A673 (cell line): ENCODE results near the gene MOCS1. TPM values are rescaled to one million over a fixed set of nuclear protein-coding genes. Genes with fewer than 3 reads are reported as not detected.

Experiments
- BruUV-seq: library from RNA; stranded (reverse); fragments of 400-500 nt; replicated peaks from 2 replicates; lab custom pipeline; 2021; lab: Mats Ljungman, UMichigan
- CTCF ChIA-PET: fragments of 300-600 bp; sonication (Branson Sonifier 250); formaldehyde crosslinking; loops from one replicate; lab custom pipeline; 2022; ENCODE audit warnings: antibody characterized with exemption; lab: Charles Lee
- POLR2A ChIA-PET: fragments of 300-600 bp; sonication (Branson Sonifier 250); formaldehyde crosslinking; loops from one replicate; lab custom pipeline; 2022; ENCODE audit warnings: antibody characterized with exemption; ENCODE audit not compliant: low non-redundant PET; lab: Charles Lee
- DNase-seq: peaks from one replicate; pipeline ENCODE4 v3.0.0-alpha.2; 2015; ENCODE audit warnings: low spot score
- H3K27ac ChIP-seq: fragments of 200-600 bp; sonication (generic); 2 replicates; pipeline ENCODE4 v1.5.1; 2016; ENCODE audit warnings: mixed run types, low read depth, mild to moderate bottlenecking, mixed read lengths, antibody characterized with exemption, low read length; ENCODE audit not compliant: poor library complexity, severe bottlenecking
- H3K27me3 ChIP-seq: fragments of 200-600 bp; sonication (generic); replicated peaks from 2 replicates; pipeline ENCODE4 v1.6.1; 2017; ENCODE audit warnings: mixed run types, low read depth, mild to moderate bottlenecking, mixed read lengths, antibody characterized with exemption, low read length; ENCODE audit not compliant: insufficient read depth, poor library complexity
- H3K36me3 ChIP-seq: fragments of 200-600 bp; sonication (generic); 2 replicates; pipeline ENCODE4 v1.6.1; 2016; ENCODE audit warnings: mixed run types, mild to moderate bottlenecking, mixed read lengths, antibody characterized with exemption, low read length; ENCODE audit not compliant: insufficient read depth, poor library complexity, severe bottlenecking
- H3K4me1 ChIP-seq: fragments of 200-600 bp; sonication (generic); 2 replicates; pipeline ENCODE4 v1.6.1; 2017; ENCODE audit warnings: mixed run types, mild to moderate bottlenecking, mixed read lengths, antibody characterized with exemption, low read length; ENCODE audit not compliant: insufficient read depth, poor library complexity, severe bottlenecking
- H3K4me3 ChIP-seq: fragments of 200-600 bp; sonication (generic); 2 replicates; pipeline ENCODE4 v1.5.1; 2016; ENCODE audit warnings: low read depth, mixed run types, mild to moderate bottlenecking, mixed read lengths, low read length; ENCODE audit not compliant: poor library complexity, severe bottlenecking
- H3K9me3 ChIP-seq: fragments of 200-600 bp; sonication (generic); 2 replicates; pipeline ENCODE4 v1.6.1; 2016; ENCODE audit warnings: mixed run types, low read depth, mild to moderate bottlenecking, mixed read lengths, antibody characterized with exemption, low read length; ENCODE audit not compliant: poor library complexity, severe bottlenecking
- CTCF ChIP-seq: fragments of 300-800, 200-600 bp; sonication (generic); conservative IDR thresholded peaks from 2 replicates; pipeline ENCODE4 v1.5.1; 2017; ENCODE audit warnings: low read depth, mild to moderate bottlenecking, antibody characterized with exemption, low read length, moderate library complexity, mixed read lengths
- EZH2 ChIP-seq: fragments of 200-600 bp; sonication (generic); IDR thresholded peaks from 2 replicates; pipeline ENCODE4 v1.6.1; 2017; ENCODE audit warnings: borderline replicate concordance, low read depth, mild to moderate bottlenecking, mixed read lengths, antibody characterized with exemption, low read length; ENCODE audit not compliant: poor library complexity, severe bottlenecking
- intact Hi-C: fragments of 100-400 bp; cut with micrococcal nuclease; formaldehyde crosslinking; loops from one replicate; pipeline ENCODE4 v1.10.0; 2022; ENCODE audit not compliant: unreplicated experiment
- total RNA-seq: library from RNA; stranded (reverse); gene quantifications from 2 replicates; pipeline ENCODE4 v1.2.3, GENCODE V29; 2021

Gene MOCS1
- total RNA-seq, 1 experiment from 2014 or later, result 2.5 TPM

- Histone ChIP-seq H3K9me3 (no peaks in the 10 kb centered on the region), H3K4me3 (no peak overlapping the region), H3K36me3 (no peaks in the 10 kb centered on the region), H3K27ac (no peak overlapping the region), H3K4me1 (no peaks in the 10 kb centered on the region), H3K27me3 (no peaks in the 10 kb centered on the region)
- CTCF ChIA-PET, result no interaction called here
- intact Hi-C loops, result no loop called here
- no peak for TF ChIP-seq EZH2
- TF ChIP-seq CTCF, result no peak
- no peak for DNase-seq
- POLR2A ChIA-PET, result no interaction called here
- BruUV-seq, result no TSS peak
These were observed 24.1 kb downstream of the MOCS1 start for GRCh38 chr6:39910164-39910563.

- no peak for DNase-seq
- ChIA-PET POLR2A (no interaction called here), CTCF (no interaction called here)
- BruUV-seq, result no TSS peak
- no peak overlapping the region for H3K4me3 ChIP-seq
- H3K36me3 ChIP-seq, result no peaks in the 10 kb centered on the region
- no peak overlapping the region for H3K27ac ChIP-seq
- H3K27me3 ChIP-seq, result no peaks in the 10 kb centered on the region
- intact Hi-C loops, result no loop called here
- H3K9me3 ChIP-seq, result no peaks in the 10 kb centered on the region
- TF ChIP-seq EZH2 (no peak), CTCF (no peak)
- H3K4me1 ChIP-seq, result no peaks in the 10 kb centered on the region
These were observed 24.6 kb downstream of the MOCS1 start for GRCh38 chr6:39909701-39910100.

- TF ChIP-seq EZH2 (no peak), CTCF (no peak)
- ChIA-PET POLR2A (no interaction called here), CTCF (no interaction called here)
- Histone ChIP-seq H3K9me3 (no peaks in the 10 kb centered on the region), H3K27ac (no peak overlapping the region), H3K4me1 (no peaks in the 10 kb centered on the region), H3K36me3 (no peaks in the 10 kb centered on the region), H3K4me3 (no peak overlapping the region), H3K27me3 (no peaks in the 10 kb centered on the region)
- intact Hi-C loops, result no loop called here
- no peak for DNase-seq
- BruUV-seq, result no TSS peak
These were observed 25.3 kb downstream of the MOCS1 start for GRCh38 chr6:39908838-39909583.
